Measurements from ENCODE around the gene RBFOX1. TPM values are rescaled to one million over a fixed set of nuclear protein-coding genes. Genes with fewer than 3 reads are reported as not detected.

The RBFOX1 gene
- total and polyA plus RNA-seq, 11 donors = 13.4 to 68.1 (median 48.2) TPM

DNA sequence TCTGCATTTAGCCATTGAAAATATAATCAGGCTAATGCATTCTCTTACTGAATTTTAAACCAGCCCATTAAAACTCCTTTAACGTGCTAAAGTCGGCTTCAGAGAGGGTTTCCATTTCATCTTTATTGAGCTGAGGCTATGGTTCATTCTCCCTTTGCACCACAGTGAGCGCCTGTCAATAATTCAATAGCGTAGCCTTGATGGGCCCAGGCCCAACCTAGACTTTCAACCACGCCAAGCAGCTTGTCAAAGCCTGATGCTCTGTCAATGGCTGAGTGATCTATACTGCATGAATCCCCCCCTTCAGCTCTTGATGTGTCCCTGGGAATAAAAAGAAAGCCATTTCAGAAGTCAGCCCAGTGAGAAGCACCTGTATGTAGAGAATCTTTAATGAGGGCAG is 106.0 kb downstream of the RBFOX1 start:
- Histone ChIP-seq H3K9me3 (no peaks in the 10 kb centered on the region), H3K4me1 (peaks cover 0 to 9% (median 0%) of the 10 kb centered on the region in 12 donors), H3K4me3 (no peak overlapping the region), H3K27ac (no peak overlapping the region), H3K27me3 (no peaks in the 10 kb centered on the region), H3K36me3 (no peaks in the 10 kb centered on the region)
- ATAC-seq = no peak
- no peak for DNase-seq
- WGBS, 4 donors = 83 to 88% (median 85%) methylated on average over 5 of the region's 5 CpGs
- no peak for TF ChIP-seq POLR2A (IDR thresholded peaks at IDR 0.05)
- TF ChIP-seq, protein P1, sequence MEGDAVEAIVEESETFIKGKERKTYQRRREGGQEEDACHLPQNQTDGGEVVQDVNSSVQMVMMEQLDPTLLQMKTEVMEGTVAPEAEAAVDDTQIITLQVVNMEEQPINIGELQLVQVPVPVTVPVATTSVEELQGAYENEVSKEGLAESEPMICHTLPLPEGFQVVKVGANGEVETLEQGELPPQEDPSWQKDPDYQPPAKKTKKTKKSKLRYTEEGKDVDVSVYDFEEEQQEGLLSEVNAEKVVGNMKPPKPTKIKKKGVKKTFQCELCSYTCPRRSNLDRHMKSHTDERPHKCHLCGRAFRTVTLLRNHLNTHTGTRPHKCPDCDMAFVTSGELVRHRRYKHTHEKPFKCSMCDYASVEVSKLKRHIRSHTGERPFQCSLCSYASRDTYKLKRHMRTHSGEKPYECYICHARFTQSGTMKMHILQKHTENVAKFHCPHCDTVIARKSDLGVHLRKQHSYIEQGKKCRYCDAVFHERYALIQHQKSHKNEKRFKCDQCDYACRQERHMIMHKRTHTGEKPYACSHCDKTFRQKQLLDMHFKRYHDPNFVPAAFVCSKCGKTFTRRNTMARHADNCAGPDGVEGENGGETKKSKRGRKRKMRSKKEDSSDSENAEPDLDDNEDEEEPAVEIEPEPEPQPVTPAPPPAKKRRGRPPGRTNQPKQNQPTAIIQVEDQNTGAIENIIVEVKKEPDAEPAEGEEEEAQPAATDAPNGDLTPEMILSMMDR (IDR thresholded peaks at IDR 0.05) = no peak
- intact Hi-C loops (cut with DNase I) = loop anchor here in 1 of 10 donors (10.0 kb wide), 1 partner anchor 116 kb away; no protein-coding TSS in a partner anchor

DNA sequence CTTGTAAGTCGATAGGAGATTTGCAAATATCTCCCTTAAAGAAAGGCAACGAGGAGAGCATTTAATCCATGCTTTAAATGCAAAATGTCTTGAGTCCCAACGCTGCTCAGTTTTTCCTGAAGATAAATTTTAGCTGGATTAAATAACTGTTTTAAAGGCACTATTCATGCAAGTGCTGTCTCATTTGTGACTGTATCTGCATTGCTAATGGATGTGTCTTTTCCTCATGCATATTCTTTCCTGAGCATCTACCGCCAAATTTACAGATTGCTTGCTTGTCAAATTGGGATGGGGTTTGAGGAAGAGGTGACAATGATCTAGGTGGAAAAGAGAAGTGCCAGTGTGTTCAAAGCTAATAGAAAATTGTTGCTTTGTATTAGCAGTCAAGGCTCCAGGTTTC is 106.9 kb downstream of the RBFOX1 start:
- peaks cover 0 to 13% (median 0%) of the 10 kb centered on the region in 12 donors for H3K4me1 ChIP-seq
- intact Hi-C loops (cut with DNase I) = loop anchor here in 1 of 10 donors (10.0 kb wide), 1 partner anchor 115 kb away; no protein-coding TSS in a partner anchor
- ATAC-seq = no peak

DNA sequence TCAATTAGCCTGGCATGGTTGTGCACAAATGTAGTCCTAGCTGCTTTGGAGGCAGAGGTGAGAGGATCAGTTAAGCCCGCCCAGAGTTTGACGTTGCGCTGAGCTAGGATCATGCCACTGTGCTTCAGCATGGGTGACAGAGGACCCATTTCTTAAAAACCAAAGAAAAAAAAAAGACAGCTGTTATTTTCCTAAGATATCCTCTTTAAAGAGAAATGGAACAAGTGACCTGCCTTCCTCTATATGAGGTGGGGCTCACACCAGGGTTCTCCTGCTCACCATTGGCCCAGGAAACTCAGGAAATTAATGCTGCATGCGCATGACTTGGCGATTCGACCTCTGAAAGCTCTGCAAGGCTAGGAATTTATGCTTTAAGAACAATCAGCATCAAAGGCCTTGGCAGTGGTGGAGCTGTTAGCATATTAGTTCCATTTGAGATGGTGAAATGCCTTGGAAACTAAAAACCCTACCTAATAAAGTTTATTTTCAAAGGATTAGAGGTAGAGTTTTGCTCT is 108.3 kb downstream of the RBFOX1 start:
- Histone ChIP-seq H3K4me3 (no peak overlapping the region), H3K27me3 (no peaks in the 10 kb centered on the region), H3K9me3 (no peaks in the 10 kb centered on the region), H3K4me1 (peaks cover 0 to 13% (median 0%) of the 10 kb centered on the region in 12 donors), H3K36me3 (no peaks in the 10 kb centered on the region), H3K27ac (no peak overlapping the region)
- intact Hi-C loops (cut with DNase I) = no loop called here
- TF ChIP-seq, protein P1 (IDR thresholded peaks at IDR 0.05) = no peak
- TF ChIP-seq POLR2A (IDR thresholded peaks at IDR 0.05) = no peak
- no peak for DNase-seq
- no peak for ATAC-seq
- whole genome bisulfite sequencing, 4 donors = 65 to 78% (median 75%) methylated on average over 6 of the region's 6 CpGs

More for the DNA sequence above, 106.9 kb downstream of the RBFOX1 start:
- no peaks in the 10 kb centered on the region for H3K9me3 ChIP-seq
- no peak for DNase-seq
- no peak overlapping the region for H3K4me3 ChIP-seq
- H3K27ac ChIP-seq = no peak overlapping the region
- H3K27me3 ChIP-seq = no peaks in the 10 kb centered on the region
- no peak for TF ChIP-seq POLR2A (IDR thresholded peaks at IDR 0.05)
- TF ChIP-seq, protein P1 (IDR thresholded peaks at IDR 0.05) = no peak
- H3K36me3 ChIP-seq = no peaks in the 10 kb centered on the region
- 59 to 64% (median 62%) methylated on average over 4 of the region's 4 CpGs for WGBS, 4 donors

DNA sequence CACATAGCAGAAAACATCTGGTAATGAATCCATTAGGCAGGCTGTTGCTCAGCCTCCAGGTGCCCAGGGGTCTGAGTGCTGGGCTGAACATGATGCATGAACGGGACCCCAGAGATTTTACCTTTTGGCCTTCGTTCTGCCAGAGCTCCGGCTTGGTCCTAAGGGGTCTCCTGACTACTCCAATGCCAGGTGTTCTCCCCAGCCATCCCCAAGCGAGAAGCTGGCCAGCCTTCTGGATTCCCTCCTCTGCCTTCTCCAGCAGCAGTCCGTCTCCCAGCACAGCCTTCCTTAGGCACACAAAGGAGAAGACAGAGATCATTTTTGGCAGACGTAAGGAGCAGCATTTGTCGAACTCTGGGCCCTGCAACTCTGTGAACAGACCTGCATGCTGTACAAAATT is 109.4 kb downstream of the RBFOX1 start:
- 68 to 83% (median 80%) methylated on average over 5 to 7 of the region's 7 CpGs for WGBS, 4 donors
- intact Hi-C loops (cut with DNase I) = no loop called here
- H3K9me3 ChIP-seq = no peaks in the 10 kb centered on the region
- H3K4me1 ChIP-seq = peaks cover 0 to 13% (median 0%) of the 10 kb centered on the region in 12 donors
- H3K27ac ChIP-seq = no peak overlapping the region
- TF ChIP-seq, protein P1 (IDR thresholded peaks at IDR 0.05) = no peak
- no peak for TF ChIP-seq POLR2A (IDR thresholded peaks at IDR 0.05)
- no peak overlapping the region for H3K4me3 ChIP-seq
- no peaks in the 10 kb centered on the region for H3K27me3 ChIP-seq
- no peaks in the 10 kb centered on the region for H3K36me3 ChIP-seq
- ATAC-seq = no peak
- no peak for DNase-seq

Measured in heart left ventricle (tissue), 16 donors.